Activated naive CD4-positive, alpha-beta T cell treated with anti-CD3 and anti-CD28 coated beads, Interleukin-2, amount 50 U/mL, for 24 hours (primary cell): ENCODE data around the gene KCTD11.

Experiments
- H3K27ac Mint-ChIP-seq: one replicate; pipeline ENCODE4 v1.8.0; 2021; ENCODE audit warnings: mild to moderate bottlenecking, mixed read lengths
- H3K27me3 Mint-ChIP-seq: one replicate; pipeline ENCODE4 v1.8.0; 2021; ENCODE audit warnings: mixed read lengths
- H3K36me3 Mint-ChIP-seq: one replicate; pipeline ENCODE4 v1.8.0; 2021; ENCODE audit warnings: mixed read lengths
- H3K4me1 Mint-ChIP-seq: one replicate; pipeline ENCODE4 v1.8.0; 2021; ENCODE audit warnings: mixed read lengths
- H3K4me3 Mint-ChIP-seq: one replicate; pipeline ENCODE4 v1.8.0; 2021; ENCODE audit warnings: mild to moderate bottlenecking, mixed read lengths
- H3K9me3 Mint-ChIP-seq: one replicate; pipeline ENCODE4 v1.8.0; 2021; ENCODE audit warnings: mixed read lengths

KCTD11 gene

DNA sequence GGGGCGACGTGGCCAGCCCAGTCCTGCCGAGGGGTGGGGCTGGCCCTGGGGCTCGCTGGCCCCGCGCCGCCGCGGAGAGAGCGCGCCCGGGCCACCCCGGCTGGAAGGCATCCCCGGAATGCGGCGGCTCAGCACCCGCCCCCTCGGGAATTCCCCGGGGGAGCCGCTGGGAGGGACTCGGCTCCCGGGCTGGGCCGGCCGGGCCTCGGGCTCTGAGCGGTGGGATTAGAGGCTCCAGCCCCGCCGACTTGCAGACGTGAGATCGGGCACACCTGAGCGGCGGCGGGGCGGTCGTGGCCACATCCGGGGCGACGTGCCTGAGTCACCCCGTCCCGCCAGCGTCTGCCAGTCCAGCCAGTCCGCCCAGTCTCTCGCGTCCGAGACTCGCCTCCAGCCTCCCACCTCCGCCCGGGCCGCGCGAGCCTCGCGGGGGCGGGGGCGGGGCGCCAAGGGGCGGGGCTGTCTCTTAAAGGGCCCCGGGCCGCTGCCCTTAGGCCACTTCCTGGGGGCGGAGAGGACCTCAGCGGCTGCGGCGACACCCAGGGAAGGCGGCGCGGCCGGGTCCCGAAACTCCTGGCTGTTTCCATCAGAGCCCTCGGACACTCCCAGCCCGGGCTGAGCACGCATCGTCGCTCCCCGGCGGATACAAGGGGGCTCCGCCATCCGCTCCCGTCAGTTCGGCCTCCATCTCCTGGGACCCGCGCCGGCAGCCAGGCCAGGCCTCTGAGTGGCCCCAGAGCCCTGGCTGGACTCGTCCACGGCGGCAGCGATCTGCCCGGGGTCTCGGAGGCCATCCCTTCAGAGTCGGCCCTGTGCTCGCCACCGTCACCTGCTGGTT lies at the start of gene KCTD11:
KCTD11 (plus strand) TSS at position 498 of the 838 bp plus-strand sequence.
- no peaks in the 10 kb centered on the region for H3K27me3 Mint-ChIP-seq
- H3K4me3 Mint-ChIP-seq, result peak within 1 kb of the TSS; percentile 86
- H3K27ac Mint-ChIP-seq, result peak within 1 kb of the TSS; percentile 89
- no peaks in the 10 kb centered on the region for H3K9me3 Mint-ChIP-seq
- no peaks in the 10 kb centered on the region for H3K36me3 Mint-ChIP-seq
- H3K4me1 Mint-ChIP-seq, result peaks cover 22% of the 10 kb centered on the region

DNA sequence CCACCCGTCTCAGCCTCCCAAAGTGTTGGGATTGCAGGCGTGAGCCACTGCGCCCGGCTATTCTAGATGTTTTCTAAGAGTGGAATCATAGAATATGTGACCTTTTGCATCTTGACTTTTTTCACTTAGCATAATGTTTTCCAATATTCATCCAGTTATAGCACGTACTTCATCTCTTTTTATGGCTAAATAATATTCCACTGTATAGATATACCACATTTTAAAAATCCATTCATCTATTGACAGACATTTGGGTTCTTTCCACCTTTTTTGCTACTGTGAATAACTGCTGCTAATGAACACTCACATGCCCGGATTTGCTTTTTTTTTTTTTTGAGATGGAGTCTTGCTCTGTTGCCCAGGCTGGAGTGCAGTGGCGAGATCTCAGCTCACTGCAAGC lies 47.8 kb upstream of the KCTD11 start:
- H3K36me3 Mint-ChIP-seq, result peaks cover 6% of the 10 kb centered on the region
- peak overlapping the region; percentile 62 for H3K27ac Mint-ChIP-seq
- no peaks in the 10 kb centered on the region for H3K9me3 Mint-ChIP-seq
- peaks cover 2% of the 10 kb centered on the region for H3K4me1 Mint-ChIP-seq
- H3K27me3 Mint-ChIP-seq, result no peaks in the 10 kb centered on the region
- H3K4me3 Mint-ChIP-seq, result no peak overlapping the region

DNA sequence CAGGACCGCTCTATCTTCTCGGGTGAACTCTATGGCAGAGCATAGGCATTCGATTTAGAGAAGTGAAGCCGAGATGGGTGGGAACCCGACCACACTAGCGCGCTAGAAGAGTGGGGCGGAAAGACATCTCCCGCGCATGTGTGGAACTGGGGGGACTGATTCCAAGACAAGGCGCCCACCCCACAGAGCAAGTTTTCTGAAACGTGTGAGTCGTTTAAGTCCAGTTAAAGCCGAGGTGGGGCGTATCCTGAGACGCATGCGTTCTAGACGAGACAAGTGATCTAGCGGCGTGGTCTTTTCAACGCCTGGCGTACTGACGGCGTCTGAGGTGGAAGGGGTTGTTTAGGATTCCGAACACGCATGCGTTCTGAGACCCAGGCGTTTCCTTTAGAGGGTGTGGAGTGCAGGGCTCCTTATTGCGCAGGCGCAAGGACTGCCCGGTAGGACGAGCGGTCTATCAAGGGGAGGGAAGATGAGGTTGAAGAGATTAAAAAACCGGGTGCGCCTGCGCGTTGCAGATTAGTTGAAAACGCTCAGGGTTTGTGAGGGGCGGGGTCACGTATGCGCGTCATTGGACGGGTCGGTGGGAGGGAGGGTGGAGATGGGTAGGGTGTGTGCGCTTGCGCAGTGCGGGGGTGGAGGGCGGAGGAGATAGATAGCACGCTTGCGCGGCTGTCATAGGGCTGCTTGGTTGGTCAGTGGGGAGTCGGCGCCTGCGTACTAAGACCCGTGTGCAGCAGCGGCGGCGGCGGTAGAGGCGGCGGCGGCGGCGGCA lies 44.9 kb upstream of the KCTD11 start, which contains the start of gene EIF5A:
EIF5A (plus strand) TSS at position 718 of the 775 bp plus-strand sequence. CDS start 2,008 bp downstream, outside the sequence.
- Mint-ChIP-seq H3K27ac (peak within 1 kb of the TSS; percentile 99), H3K27me3 (no peaks in the 10 kb centered on the region), H3K9me3 (no peaks in the 10 kb centered on the region), H3K4me1 (peaks cover 29% of the 10 kb centered on the region), H3K36me3 (peaks cover 27% of the 10 kb centered on the region), H3K4me3 (peak within 1 kb of the TSS; percentile 94)

DNA sequence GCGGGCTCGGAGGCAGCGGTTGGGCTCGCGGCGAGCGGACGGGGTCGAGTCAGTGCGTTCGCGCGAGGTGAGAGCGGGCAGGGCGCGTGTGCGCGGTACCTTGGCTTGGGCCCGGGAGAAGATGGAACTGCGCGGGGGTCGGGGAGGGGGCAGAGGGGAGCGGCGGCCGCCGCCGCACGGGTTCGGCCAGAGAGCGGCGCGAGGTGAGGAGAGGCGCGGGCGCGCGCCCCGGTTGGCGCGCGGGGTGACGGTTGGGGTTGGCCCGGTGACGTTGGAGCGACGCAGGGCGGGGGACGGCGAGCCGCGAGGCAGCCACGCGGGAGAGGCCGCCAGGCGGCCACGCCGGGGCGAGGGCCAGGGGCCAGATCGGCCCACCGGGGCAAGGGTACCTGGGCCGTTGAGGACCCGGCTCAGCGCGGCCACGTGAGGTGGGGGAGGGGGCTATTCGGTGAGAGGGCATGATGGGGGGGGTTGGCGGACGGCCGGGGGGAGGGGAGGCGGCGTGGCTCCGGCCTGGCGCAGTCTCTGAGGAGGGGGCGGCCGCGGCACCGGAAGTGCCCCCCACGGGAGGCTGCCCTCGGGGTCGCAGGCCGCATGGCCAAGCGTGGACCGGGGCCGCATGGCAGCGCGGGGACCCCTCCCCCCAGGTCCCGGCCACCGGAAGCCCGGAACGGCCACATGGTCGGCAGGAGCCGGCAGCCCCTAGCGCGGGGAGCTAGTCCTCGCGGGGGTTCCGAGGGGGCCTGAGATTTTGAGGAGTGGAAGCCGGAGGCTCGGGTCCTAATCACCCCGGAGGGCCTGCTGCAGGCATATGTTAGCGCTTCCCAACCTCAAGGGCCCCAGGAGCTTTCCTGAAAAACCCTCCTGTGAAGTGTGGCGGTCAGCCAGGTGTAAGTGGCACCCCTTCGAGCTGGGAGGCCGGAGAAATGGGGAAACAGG lies 44.0 kb upstream of the KCTD11 start:
- Mint-ChIP-seq H3K27me3 (no peaks in the 10 kb centered on the region), H3K36me3 (peaks cover 33% of the 10 kb centered on the region), H3K27ac (peak overlapping the region; percentile 99), H3K4me1 (peaks cover 37% of the 10 kb centered on the region), H3K4me3 (peak overlapping the region; percentile 94), H3K9me3 (no peaks in the 10 kb centered on the region)

GRCh38 chr17:7308625-7309433 lies 43.1 kb upstream of the KCTD11 start:
- H3K9me3 Mint-ChIP-seq, result no peaks in the 10 kb centered on the region
- peaks cover 46% of the 10 kb centered on the region for H3K4me1 Mint-ChIP-seq
- peaks cover 37% of the 10 kb centered on the region for H3K36me3 Mint-ChIP-seq
- H3K27me3 Mint-ChIP-seq, result no peaks in the 10 kb centered on the region
- H3K27ac Mint-ChIP-seq, result peak overlapping the region; percentile 95
- H3K4me3 Mint-ChIP-seq, result peak overlapping the region; percentile 94

DNA sequence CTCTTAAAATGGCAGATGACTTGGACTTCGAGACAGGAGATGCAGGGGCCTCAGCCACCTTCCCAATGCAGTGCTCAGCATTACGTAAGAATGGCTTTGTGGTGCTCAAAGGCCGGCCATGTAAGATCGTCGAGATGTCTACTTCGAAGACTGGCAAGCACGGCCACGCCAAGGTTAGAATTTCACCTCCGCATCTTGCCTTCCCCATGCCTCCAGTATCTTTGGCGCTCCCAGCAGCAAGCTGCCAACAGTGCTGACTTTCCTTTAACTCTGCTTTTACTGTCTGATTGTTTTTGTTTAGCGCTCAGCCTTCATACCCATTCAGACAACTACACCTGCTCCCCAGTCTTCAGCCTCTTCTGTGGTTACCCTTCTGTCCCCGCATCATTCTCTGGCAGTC lies 42.3 kb upstream of the KCTD11 start:
- peaks cover 38% of the 10 kb centered on the region for H3K36me3 Mint-ChIP-seq
- peak overlapping the region; percentile 94 for H3K4me3 Mint-ChIP-seq
- peak overlapping the region; percentile 95 for H3K27ac Mint-ChIP-seq
- H3K27me3 Mint-ChIP-seq, result no peaks in the 10 kb centered on the region
- no peaks in the 10 kb centered on the region for H3K9me3 Mint-ChIP-seq
- H3K4me1 Mint-ChIP-seq, result peaks cover 54% of the 10 kb centered on the region

GRCh38 chr17:7311110-7311705 lies 40.8 kb upstream of the KCTD11 start:
- peaks cover 59% of the 10 kb centered on the region for H3K4me1 Mint-ChIP-seq
- no peaks in the 10 kb centered on the region for H3K27me3 Mint-ChIP-seq
- no peaks in the 10 kb centered on the region for H3K9me3 Mint-ChIP-seq
- H3K27ac Mint-ChIP-seq, result peak overlapping the region; percentile 95
- peak overlapping the region; percentile 94 for H3K4me3 Mint-ChIP-seq
- H3K36me3 Mint-ChIP-seq, result peaks cover 38% of the 10 kb centered on the region

GRCh38 chr17:7312432-7313087 lies 39.4 kb upstream of the KCTD11 start:
- H3K9me3 Mint-ChIP-seq, result no peaks in the 10 kb centered on the region
- H3K27me3 Mint-ChIP-seq, result no peaks in the 10 kb centered on the region
- H3K36me3 Mint-ChIP-seq, result peaks cover 38% of the 10 kb centered on the region
- peak overlapping the region; percentile 80 for H3K27ac Mint-ChIP-seq
- H3K4me1 Mint-ChIP-seq, result peaks cover 62% of the 10 kb centered on the region
- peak overlapping the region; percentile 73 for H3K4me3 Mint-ChIP-seq

- Mint-ChIP-seq H3K4me3 (peak overlapping the region; percentile 97), H3K27ac (peak overlapping the region; percentile 88), H3K4me1 (peaks cover 62% of the 10 kb centered on the region), H3K9me3 (no peaks in the 10 kb centered on the region), H3K27me3 (no peaks in the 10 kb centered on the region), H3K36me3 (peaks cover 38% of the 10 kb centered on the region)
Observed at GRCh38 chr17:7313088-7313889, 38.7 kb upstream of the KCTD11 start.

GRCh38 chr17:7313890-7314718 lies 37.9 kb upstream of the KCTD11 start:
- Mint-ChIP-seq H3K4me1 (peaks cover 61% of the 10 kb centered on the region), H3K36me3 (peaks cover 33% of the 10 kb centered on the region), H3K4me3 (peak overlapping the region; percentile 97), H3K27ac (peak overlapping the region; percentile 93), H3K27me3 (no peaks in the 10 kb centered on the region), H3K9me3 (no peaks in the 10 kb centered on the region)

DNA sequence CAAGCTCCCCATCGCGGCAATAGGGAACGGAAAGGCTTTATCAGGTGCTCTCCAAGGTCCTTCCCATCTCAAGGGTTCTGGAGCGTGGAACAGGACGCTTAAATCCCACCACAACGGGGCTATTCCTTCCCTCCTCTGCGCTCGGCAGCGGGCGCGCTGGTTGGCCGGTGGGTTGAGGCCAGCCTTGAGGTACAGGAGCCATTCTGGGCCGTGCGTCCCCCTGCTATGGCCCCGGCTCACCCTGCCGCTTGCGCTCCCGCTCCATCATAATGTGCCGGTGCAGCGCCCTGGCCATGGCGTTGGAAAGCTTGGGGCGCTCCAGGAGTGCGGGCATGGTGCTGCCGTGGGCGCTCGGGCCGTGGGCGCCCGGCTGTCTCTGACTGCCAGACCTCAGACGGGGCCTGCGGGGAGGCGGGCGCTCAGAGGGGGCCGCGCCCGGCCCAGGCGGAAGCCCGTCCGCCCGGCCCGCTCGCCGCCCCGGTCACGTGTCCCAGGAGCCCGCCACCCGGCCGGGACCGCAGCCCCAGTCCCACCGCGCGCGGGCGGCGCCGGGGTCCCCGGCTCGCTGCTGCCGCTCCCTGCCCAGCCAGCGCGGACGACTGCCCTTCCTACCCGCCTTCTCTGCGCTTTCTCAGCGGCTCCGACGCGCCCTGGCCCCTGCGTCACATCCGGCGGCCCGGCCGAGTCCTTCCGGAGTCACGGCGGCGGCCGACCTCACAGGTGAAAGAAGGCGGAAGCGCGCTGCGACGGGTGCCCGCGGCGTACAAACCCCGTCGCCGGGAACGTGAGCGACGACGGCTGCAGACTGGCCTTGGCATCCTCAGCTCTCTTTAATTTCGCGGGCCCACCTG lies 37.0 kb upstream of the KCTD11 start, which contains the start of gene GPS2:
GPS2 (minus strand) TSS at position 642 of the 851 bp plus-strand sequence; CDS start at position 334, 308 bp downstream.
- Mint-ChIP-seq H3K27me3 (no peaks in the 10 kb centered on the region), H3K4me3 (peak within 1 kb of the TSS; percentile 97), H3K9me3 (no peaks in the 10 kb centered on the region), H3K36me3 (peaks cover 24% of the 10 kb centered on the region), H3K4me1 (peaks cover 52% of the 10 kb centered on the region), H3K27ac (peak within 1 kb of the TSS; percentile 95)
